ENCODE measurements around the gene SIGLEC11.

SIGLEC11 gene

DNA sequence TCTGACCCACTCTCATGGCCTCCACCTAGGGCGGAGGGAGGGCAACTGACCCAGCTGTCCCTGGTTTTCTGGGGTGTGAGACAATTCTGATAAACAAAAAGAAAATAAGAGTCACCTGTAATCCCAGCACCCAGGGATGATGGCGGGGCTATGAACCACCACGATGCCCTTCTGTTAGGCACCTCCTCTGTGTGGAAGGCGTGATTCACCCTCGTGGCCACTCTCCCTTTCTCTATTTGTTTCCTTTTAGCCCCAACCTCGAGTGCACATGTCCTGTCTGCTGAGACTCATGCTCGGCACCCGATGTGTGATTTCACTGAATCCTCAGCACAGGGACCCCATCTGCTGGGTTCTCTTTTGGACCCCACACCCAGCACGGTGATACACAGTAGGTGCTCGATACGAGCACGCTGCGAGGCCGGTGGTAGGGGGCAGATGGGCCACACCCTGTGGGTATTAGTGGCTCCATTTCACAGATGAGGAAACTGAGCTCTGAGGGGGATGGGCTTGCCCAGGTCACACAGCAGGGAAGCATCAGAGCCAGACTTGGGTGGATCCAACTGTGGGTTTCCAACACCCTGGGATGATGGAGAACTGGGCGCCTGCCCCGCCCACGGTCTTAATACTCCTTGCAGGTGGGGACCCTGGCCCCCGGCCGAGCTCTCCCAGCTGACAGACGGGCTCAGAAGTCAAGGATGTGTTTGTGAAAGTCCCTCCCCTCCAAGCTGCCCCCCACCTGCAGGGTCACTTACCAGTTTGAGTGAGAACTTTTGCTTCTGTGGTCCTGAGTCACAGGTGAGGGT, 39.3 kb upstream of the SIGLEC11 start:
- no peak overlapping the region for H3K9ac ChIP-seq (ENCODE audit: low read depth, low read length)
- H3K9me3 ChIP-seq (ENCODE audit: control insufficient read depth, insufficient read depth, low read length), result no peaks in the 10 kb centered on the region
- H3K4me1 ChIP-seq (ENCODE audit: control insufficient read depth, insufficient read depth, low read length), result no peaks in the 10 kb centered on the region
- peaks cover 12% of the 10 kb centered on the region for H3K36me3 ChIP-seq (ENCODE audit: control insufficient read depth, insufficient read depth, low read length)
- H3K27me3 ChIP-seq (ENCODE audit: control insufficient read depth, insufficient read depth, low read length), result no peaks in the 10 kb centered on the region
- H3K4me3 ChIP-seq (ENCODE audit: low read depth, low read length), result no peak overlapping the region

DNA sequence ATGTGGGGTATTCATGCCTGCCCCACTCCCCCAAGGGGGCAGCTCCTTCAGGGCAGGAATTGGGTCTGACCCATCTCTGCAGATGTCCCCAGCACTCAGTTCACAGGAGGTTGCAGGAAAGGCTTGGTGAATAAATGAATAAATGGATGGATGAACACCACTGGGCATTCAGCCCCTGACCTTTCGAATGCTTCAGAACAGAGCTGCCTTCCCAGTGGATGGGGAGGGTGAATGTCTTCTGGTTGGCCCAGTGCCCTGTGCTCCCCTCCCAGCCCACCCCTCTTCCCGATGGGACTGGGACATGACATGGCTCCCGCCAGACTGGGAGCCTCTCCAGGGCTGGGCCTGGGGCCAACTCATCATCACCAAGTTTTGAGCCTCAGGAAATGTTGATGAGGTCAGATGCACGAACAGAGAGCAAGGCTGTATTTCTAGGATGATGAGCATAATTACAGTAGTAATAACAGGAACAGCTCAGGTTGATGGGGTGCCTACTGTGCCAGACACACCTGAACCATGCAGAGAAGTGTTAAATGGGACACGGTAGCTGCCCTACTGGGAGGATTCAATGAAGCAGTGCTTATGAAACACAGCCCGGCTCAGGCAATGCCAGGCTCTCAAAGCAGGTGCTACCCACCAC, 38.5 kb upstream of the SIGLEC11 start:
- no peaks in the 10 kb centered on the region for H3K9me3 ChIP-seq (ENCODE audit: control insufficient read depth, insufficient read depth, low read length)
- H3K36me3 ChIP-seq (ENCODE audit: control insufficient read depth, insufficient read depth, low read length), result peaks cover 15% of the 10 kb centered on the region
- no peak overlapping the region for H3K4me3 ChIP-seq (ENCODE audit: low read depth, low read length)
- H3K27me3 ChIP-seq (ENCODE audit: control insufficient read depth, insufficient read depth, low read length), result no peaks in the 10 kb centered on the region
- H3K4me1 ChIP-seq (ENCODE audit: control insufficient read depth, insufficient read depth, low read length), result no peaks in the 10 kb centered on the region
- no peak overlapping the region for H3K9ac ChIP-seq (ENCODE audit: low read depth, low read length)

DNA sequence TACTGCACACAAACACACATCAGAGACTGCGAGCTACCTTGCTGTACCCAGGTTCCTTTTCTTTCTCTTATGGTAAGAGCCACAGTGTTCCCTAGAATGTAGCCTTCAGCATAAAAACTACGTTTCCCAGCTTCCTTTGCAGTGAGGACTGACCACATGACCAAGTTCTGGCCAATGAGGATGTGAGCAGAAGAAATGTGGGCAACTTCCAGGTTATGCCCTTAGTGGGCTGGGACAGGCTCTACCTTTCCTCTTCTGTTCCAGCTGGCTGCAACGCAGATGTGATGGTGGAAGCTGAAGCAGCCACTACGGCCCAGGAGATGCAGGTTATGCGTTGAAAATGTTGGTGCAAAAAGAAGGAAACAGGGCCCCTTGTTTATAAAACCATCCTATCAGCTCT, 36.7 kb upstream of the SIGLEC11 start:
- Histone ChIP-seq H3K4me3 (ENCODE audit: low read depth, low read length) (no peak overlapping the region), H3K36me3 (ENCODE audit: control insufficient read depth, insufficient read depth, low read length) (peaks cover 15% of the 10 kb centered on the region), H3K9ac (ENCODE audit: low read depth, low read length) (no peak overlapping the region), H3K9me3 (ENCODE audit: control insufficient read depth, insufficient read depth, low read length) (no peaks in the 10 kb centered on the region), H3K27me3 (ENCODE audit: control insufficient read depth, insufficient read depth, low read length) (no peaks in the 10 kb centered on the region), H3K4me1 (ENCODE audit: control insufficient read depth, insufficient read depth, low read length) (no peaks in the 10 kb centered on the region)

DNA sequence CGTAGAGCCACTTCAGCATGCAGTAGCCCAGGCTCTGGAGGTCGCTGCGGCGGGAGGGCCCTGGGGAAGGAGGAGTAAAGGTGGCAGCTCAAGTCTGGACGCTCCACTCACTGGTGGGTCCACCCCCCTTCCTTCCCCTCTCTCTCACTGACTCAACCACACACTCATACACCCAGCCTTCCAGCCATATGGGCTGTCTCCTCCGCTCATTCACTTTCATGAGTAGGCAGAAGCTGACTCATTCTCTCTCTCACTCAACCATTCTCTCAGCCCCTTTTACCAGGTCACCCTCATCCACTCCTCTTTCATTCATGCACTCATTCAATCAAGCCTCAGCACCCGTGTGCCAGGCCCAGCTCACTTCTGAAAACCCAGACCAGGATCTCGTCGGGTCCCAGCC, 27.5 kb upstream of the SIGLEC11 start:
- Histone ChIP-seq H3K36me3 (ENCODE audit: control insufficient read depth, insufficient read depth, low read length) (peaks cover 2% of the 10 kb centered on the region), H3K4me1 (ENCODE audit: control insufficient read depth, insufficient read depth, low read length) (no peaks in the 10 kb centered on the region), H3K9me3 (ENCODE audit: control insufficient read depth, insufficient read depth, low read length) (no peaks in the 10 kb centered on the region), H3K27me3 (ENCODE audit: control insufficient read depth, insufficient read depth, low read length) (no peaks in the 10 kb centered on the region), H3K9ac (ENCODE audit: low read depth, low read length) (no peak overlapping the region), H3K4me3 (ENCODE audit: low read depth, low read length) (no peak overlapping the region)

DNA sequence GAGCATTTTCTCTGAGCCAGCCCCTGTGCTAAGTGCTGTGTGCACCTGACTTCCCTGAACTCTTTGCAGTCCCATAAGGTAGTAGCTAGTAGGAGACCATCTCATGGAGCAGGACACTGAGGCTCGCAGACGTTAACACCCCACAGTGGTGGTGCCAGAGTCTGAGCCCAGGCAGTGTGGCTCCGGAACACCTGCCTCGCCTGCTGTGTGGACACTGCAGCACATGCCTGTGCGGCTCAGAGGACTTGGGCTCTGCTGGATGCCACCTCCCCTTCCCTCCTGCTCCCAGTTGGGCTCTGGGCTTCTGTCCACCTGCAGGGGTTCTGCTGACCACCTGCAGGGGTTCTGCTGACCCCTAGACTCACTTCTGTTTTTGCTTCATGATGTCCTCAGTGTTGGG, 27.0 kb upstream of the SIGLEC11 start:
- no peaks in the 10 kb centered on the region for H3K9me3 ChIP-seq (ENCODE audit: control insufficient read depth, insufficient read depth, low read length)
- no peaks in the 10 kb centered on the region for H3K4me1 ChIP-seq (ENCODE audit: control insufficient read depth, insufficient read depth, low read length)
- H3K36me3 ChIP-seq (ENCODE audit: control insufficient read depth, insufficient read depth, low read length), result peaks cover 2% of the 10 kb centered on the region
- H3K9ac ChIP-seq (ENCODE audit: low read depth, low read length), result no peak overlapping the region
- H3K4me3 ChIP-seq (ENCODE audit: low read depth, low read length), result no peak overlapping the region
- H3K27me3 ChIP-seq (ENCODE audit: control insufficient read depth, insufficient read depth, low read length), result no peaks in the 10 kb centered on the region

DNA sequence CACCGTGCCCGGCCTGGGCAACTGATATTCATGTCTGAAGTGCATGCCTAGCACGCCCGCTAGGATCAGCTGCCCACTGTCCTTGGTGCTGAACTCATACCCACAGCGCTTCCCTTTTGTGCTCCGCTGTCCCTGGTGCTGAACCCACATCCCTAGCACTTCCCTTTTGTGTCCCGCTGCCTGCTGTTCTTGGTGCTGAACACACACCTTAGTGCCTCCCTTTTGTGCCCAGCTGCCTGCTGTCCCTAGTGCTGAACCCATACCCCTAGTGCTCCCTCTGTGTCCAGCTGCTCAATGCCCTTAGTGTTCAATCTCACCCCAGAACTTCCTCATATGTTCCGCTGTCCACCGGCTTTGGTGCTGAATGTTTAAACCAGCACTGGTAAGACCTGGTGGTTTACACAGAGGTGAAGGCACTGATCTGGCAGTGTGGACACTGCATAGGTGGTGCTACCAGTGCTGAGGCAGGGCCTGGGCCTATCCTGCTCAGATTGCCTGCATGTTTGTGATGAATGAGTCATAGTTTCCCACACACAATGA, 26.3 kb upstream of the SIGLEC11 start:
- Histone ChIP-seq H3K27me3 (ENCODE audit: control insufficient read depth, insufficient read depth, low read length) (no peaks in the 10 kb centered on the region), H3K36me3 (ENCODE audit: control insufficient read depth, insufficient read depth, low read length) (peaks cover 2% of the 10 kb centered on the region)

DNA sequence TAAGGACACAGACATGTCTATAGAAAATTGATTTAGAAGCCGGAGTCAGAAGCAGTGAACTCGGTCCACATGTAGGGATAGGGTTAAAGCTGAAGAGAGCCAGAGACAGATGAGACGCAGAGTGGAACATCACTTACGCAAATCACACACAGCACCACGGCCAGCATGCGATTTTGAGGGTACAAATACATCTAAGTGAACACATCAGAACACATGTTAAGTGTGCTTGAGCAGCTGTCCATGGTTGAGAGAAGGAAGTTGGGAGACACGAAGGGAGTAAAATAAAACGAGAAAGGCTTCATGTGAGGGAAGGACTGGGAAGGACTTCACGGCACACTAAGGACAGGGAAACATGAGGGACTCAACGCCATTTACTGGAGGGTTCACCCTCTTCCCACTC, 25.4 kb upstream of the SIGLEC11 start:
- H3K9ac ChIP-seq (ENCODE audit: low read depth, low read length), result no peak overlapping the region
- H3K4me3 ChIP-seq (ENCODE audit: low read depth, low read length), result no peak overlapping the region
- H3K36me3 ChIP-seq (ENCODE audit: control insufficient read depth, insufficient read depth, low read length), result peaks cover 2% of the 10 kb centered on the region
- no peaks in the 10 kb centered on the region for H3K4me1 ChIP-seq (ENCODE audit: control insufficient read depth, insufficient read depth, low read length)
- H3K9me3 ChIP-seq (ENCODE audit: control insufficient read depth, insufficient read depth, low read length), result no peaks in the 10 kb centered on the region
- H3K27me3 ChIP-seq (ENCODE audit: control insufficient read depth, insufficient read depth, low read length), result no peaks in the 10 kb centered on the region

More for the DNA sequence above, 26.3 kb upstream of the SIGLEC11 start:
- H3K9ac ChIP-seq (ENCODE audit: low read depth, low read length), result no peak overlapping the region
- no peaks in the 10 kb centered on the region for H3K9me3 ChIP-seq (ENCODE audit: control insufficient read depth, insufficient read depth, low read length)
- no peak overlapping the region for H3K4me3 ChIP-seq (ENCODE audit: low read depth, low read length)
- H3K4me1 ChIP-seq (ENCODE audit: control insufficient read depth, insufficient read depth, low read length), result no peaks in the 10 kb centered on the region

DNA sequence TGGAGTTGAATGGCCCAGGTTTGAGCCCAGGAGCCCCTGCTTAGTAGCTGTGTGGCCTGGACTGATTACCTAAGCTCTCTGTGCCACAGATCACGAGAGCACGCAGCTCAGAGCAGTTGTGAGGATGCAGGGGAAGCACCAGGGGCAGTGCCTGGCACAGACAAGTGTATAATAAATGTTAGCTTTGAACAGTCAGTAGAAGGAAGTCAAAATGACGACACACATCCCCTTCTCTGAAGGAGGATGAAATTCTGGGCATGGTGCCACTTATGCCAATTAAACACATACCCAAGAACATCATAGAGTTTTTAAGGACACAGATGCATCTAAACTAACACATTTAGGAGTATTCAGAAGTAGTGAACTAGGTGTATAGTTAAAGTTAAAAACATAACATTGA, 24.9 kb upstream of the SIGLEC11 start:
- no peak overlapping the region for H3K9ac ChIP-seq (ENCODE audit: low read depth, low read length)
- no peaks in the 10 kb centered on the region for H3K9me3 ChIP-seq (ENCODE audit: control insufficient read depth, insufficient read depth, low read length)
- no peak overlapping the region for H3K4me3 ChIP-seq (ENCODE audit: low read depth, low read length)
- H3K36me3 ChIP-seq (ENCODE audit: control insufficient read depth, insufficient read depth, low read length), result peaks cover 2% of the 10 kb centered on the region
- no peaks in the 10 kb centered on the region for H3K27me3 ChIP-seq (ENCODE audit: control insufficient read depth, insufficient read depth, low read length)
- H3K4me1 ChIP-seq (ENCODE audit: control insufficient read depth, insufficient read depth, low read length), result no peaks in the 10 kb centered on the region

DNA sequence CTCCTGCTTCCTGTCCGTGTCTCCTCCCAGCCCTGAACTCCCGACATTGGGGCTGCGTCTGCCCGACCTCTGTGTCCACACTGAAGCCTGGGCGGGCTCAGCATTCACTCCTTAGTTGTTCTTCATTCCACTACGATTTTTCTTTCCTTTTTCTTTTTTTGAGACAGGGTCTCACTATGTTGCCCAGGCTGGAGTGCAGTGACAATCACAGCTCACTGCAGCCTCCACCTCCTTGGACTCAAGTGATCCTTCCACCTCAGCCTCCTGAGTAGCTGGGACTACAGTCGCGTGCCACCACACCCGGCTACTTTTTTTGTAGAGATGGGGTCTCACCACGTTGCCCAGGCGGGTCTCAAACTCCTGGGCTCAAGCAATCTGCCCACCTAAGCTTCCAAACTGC, 23.5 kb upstream of the SIGLEC11 start:
- Histone ChIP-seq H3K4me1 (ENCODE audit: control insufficient read depth, insufficient read depth, low read length) (no peaks in the 10 kb centered on the region), H3K27me3 (ENCODE audit: control insufficient read depth, insufficient read depth, low read length) (no peaks in the 10 kb centered on the region), H3K36me3 (ENCODE audit: control insufficient read depth, insufficient read depth, low read length) (peaks cover 2% of the 10 kb centered on the region), H3K9me3 (ENCODE audit: control insufficient read depth, insufficient read depth, low read length) (no peaks in the 10 kb centered on the region), H3K4me3 (ENCODE audit: low read depth, low read length) (no peak overlapping the region), H3K9ac (ENCODE audit: low read depth, low read length) (no peak overlapping the region)

DNA sequence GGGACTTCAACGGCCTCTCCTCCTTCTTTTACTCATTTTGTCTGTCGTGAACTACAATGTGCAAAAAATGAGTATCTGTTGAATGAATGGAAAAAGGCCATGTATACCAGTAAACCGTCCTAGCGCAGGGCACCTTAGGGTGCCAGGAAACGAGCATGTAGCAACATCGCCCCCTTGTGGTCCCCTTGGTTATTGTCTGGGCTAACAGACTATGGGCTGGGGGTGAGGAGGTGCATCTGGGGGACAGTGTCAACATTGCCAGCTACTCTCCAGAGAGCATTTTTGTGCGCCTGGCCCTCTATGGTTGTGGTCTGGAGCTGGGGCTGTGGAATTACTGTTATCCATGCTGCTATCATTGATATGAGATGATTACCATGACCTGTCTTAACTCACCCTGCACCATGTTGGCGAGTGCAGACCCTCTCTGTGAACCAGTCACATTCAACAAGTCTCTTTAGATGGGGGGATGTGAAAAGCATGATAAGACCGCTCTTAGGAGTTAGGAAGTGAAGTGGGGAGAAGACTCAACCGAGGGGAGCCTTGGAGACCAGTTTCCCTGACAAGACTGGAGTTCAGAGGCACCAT, 22.8 kb upstream of the SIGLEC11 start:
- Histone ChIP-seq H3K27me3 (ENCODE audit: control insufficient read depth, insufficient read depth, low read length) (no peaks in the 10 kb centered on the region), H3K36me3 (ENCODE audit: control insufficient read depth, insufficient read depth, low read length) (peaks cover 2% of the 10 kb centered on the region), H3K4me3 (ENCODE audit: low read depth, low read length) (no peak overlapping the region), H3K9ac (ENCODE audit: low read depth, low read length) (no peak overlapping the region), H3K9me3 (ENCODE audit: control insufficient read depth, insufficient read depth, low read length) (no peaks in the 10 kb centered on the region), H3K4me1 (ENCODE audit: control insufficient read depth, insufficient read depth, low read length) (no peaks in the 10 kb centered on the region)

DNA sequence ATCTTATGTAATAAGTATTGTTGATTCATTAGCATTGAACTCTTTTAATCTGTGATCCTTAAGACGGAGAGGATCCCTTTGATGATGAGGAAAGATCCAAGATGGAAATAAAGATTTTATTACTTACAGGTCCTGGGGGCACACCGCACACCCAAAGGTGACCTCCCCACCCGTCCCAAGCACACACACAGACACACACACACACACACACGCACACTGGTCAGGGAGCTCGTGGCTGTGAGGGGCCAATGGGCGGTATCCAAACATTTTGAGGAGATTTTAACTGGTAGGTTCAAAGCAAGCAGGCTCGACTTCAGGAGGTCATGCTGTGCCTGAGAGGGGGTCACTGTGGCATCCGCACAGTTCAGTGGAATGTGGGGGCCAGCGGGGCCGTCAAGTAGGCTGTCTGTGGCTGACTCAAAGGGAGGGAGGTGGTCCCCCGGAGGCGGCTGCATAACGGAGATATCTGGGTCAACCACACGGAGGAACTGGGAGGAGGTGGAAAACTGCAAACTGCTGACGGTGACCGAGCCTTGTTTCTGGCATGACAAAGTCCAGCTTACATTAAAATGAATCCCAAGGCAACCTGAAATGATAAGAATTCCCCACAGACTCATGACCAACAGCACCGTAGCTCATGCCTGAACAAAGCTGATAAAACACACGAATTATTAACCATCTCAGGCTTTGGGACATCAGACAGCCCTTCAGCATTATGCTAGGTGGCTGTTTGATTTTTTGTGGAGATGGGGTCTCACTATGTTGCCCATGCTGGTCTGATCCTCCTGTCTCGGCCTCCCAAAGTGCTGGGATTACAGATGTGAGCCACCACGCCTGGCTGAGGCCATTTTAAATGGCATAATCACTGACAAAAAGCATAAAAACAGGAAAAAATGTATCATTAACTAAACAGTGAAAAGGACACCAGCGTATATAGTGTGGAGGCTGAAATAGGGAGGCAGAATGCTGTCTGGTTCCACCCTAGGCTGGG, 20.9 kb upstream of the SIGLEC11 start:
- Histone ChIP-seq H3K36me3 (ENCODE audit: control insufficient read depth, insufficient read depth, low read length) (peaks cover 2% of the 10 kb centered on the region), H3K9me3 (ENCODE audit: control insufficient read depth, insufficient read depth, low read length) (no peaks in the 10 kb centered on the region), H3K9ac (ENCODE audit: low read depth, low read length) (no peak overlapping the region), H3K4me3 (ENCODE audit: low read depth, low read length) (no peak overlapping the region), H3K4me1 (ENCODE audit: control insufficient read depth, insufficient read depth, low read length) (no peaks in the 10 kb centered on the region), H3K27me3 (ENCODE audit: control insufficient read depth, insufficient read depth, low read length) (no peaks in the 10 kb centered on the region)
